BJ (cell line): ENCODE data around the gene ACVR1. TPM values are rescaled to one million over a fixed set of nuclear protein-coding genes. Genes with fewer than 3 reads are reported as not detected.

Experiments used
- CTCF ChIA-PET: fragments of 350-600 bp; formaldehyde crosslinking; extraction: SDS; loops from one replicate; lab custom pipeline; 2021; ENCODE audit warnings: antibody characterized with exemption, inconsistent platforms; lab: Yijun Ruan, JAX
- POLR2A ChIA-PET: fragments of 300-600 bp; sonication (Branson Sonifier 250); formaldehyde crosslinking; extraction: SDS; loops from one replicate; lab custom pipeline; 2021; ENCODE audit warnings: antibody characterized with exemption; lab: Charles Lee
- DNase-seq: peaks from one replicate; pipeline ENCODE4 v3.0.0-alpha.2; 2011; ENCODE audit warnings: low read depth
- H3K27me3 ChIP-seq: 2 replicates; pipeline ENCODE4 v1.6.0; 2011; ENCODE audit warnings: low read length; ENCODE audit not compliant: control insufficient read depth, insufficient read depth
- H3K36me3 ChIP-seq: 2 replicates; pipeline ENCODE4 v1.5.1; 2011; ENCODE audit warnings: low read length; ENCODE audit not compliant: control insufficient read depth, insufficient read depth
- H3K4me3 ChIP-seq: 2 replicates; pipeline ENCODE4 v1.5.1; 2011; ENCODE audit warnings: low read depth, mild to moderate bottlenecking, control low read depth, low read length
- CTCF ChIP-seq: IDR thresholded peaks from 2 replicates; pipeline ENCODE4 v1.5.1; 2011; ENCODE audit warnings: low read depth, mild to moderate bottlenecking, control low read depth, inconsistent platforms, low read length, moderate library complexity; ENCODE audit not compliant: insufficient read depth
- polyA plus RNA-seq: library from polyadenylated mRNA; depleted of rRNA; stranded (reverse); fragments of >200 nt; gene quantifications from 2 replicates; pipeline ENCODE4 v1.2.3, GENCODE V29; 2011

ACVR1 gene
- polyA plus RNA-seq, 1 experiment, result 28.5 TPM

- H3K36me3 ChIP-seq, result peaks cover 3% of the 10 kb centered on the region; the same call in 1 of the 2 replicates
- ChIA-PET CTCF (interaction anchor here (1.1 to 3.4 kb wide), 2 partner anchors 10 to 16 kb away, joined by 3 to 10 read pairs; no protein-coding TSS in a partner anchor), POLR2A (no interaction called here)
- no peak overlapping the region for H3K4me3 ChIP-seq
- no peak for DNase-seq
- H3K27me3 ChIP-seq, result no peaks in the 10 kb centered on the region
- no peak for TF ChIP-seq CTCF
These were observed 87.9 kb downstream of the ACVR1 start for GRCh38 chr2:157788201-157788600.

DNA sequence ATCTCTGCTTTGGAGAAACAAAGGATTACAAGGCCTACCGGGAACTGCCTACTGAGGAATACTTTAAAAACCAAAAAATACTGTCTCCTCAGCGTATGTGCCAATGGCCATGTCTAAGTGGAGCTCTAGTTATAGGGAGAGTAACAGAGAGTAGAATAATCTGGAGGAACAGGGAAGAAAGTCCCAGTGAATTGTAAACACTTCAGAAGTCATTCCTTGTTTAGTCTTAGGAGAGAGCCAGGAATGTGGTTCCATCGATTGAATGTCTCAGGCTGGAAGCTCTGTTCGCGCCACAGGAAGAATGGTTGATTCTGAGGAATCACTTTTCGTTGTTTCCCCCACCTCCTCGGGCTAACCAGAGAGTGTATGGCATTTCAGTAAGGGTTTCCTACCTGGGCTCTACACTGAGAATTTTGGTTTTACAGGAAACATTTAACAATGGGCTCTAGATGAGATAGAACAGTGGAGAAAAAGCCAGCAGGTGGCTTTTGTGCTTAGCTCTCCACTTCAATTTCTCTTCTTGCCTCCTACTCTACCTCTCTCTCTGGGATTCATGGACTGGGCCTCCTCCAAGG, 88.7 kb downstream of the ACVR1 start:
- no peak for TF ChIP-seq CTCF
- POLR2A ChIA-PET, result interaction anchor here (0.5 kb wide), 1 partner anchor 34 kb away, joined by 3 read pairs; no protein-coding TSS in a partner anchor
- CTCF ChIA-PET, result interaction anchor here (1.1 to 3.4 kb wide), 2 partner anchors 10 to 17 kb away, joined by 3 to 10 read pairs; no protein-coding TSS in a partner anchor
- no peak for DNase-seq
- peaks cover 3% of the 10 kb centered on the region; the same call in 1 of the 2 replicates for H3K36me3 ChIP-seq
- H3K27me3 ChIP-seq, result no peaks in the 10 kb centered on the region
- no peak overlapping the region for H3K4me3 ChIP-seq

DNA sequence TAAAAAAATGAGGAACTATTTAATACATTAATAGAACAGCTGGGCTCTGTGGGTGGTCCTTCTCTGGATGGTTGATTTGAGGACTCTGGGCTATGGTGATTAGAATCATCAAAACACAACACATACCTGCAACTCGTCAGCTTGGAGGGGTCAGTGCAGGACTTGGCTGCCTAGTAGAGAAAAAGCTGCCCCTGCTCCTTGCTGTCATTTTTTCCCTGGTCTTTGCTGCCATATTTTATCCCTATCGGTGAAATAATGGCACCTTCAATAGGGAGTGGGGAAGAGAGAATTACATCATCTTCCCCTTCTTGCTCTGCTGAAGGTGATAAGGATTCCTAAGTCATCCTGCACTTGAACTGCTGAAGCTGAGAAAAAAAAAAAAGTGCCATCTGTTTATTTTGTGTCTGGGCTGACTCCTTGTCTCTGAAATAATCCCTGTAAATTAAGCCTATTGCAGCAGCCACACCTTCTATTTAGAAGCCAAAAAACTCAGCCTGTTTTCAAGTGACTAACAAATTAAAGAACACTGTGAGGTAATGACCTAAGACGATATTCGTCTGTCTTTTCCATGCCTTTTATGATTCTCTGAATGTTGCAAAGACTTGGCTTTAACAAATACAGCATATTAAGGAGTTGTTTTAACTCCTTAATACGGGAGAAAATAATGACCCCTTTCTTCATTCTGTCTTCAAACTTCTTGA, 89.3 kb downstream of the ACVR1 start:
- no peak for TF ChIP-seq CTCF
- DNase-seq, result no peak
- Histone ChIP-seq H3K27me3 (no peaks in the 10 kb centered on the region), H3K4me3 (no peak overlapping the region), H3K36me3 (peaks cover 3% of the 10 kb centered on the region; the same call in 1 of the 2 replicates)
- CTCF ChIA-PET, result interaction anchor here (1.1 to 3.4 kb wide), 2 partner anchors 9 to 18 kb away, joined by 3 to 10 read pairs; no protein-coding TSS in a partner anchor
- POLR2A ChIA-PET, result interaction anchor here (0.5 kb wide), 1 partner anchor 34 kb away, joined by 3 read pairs; no protein-coding TSS in a partner anchor

- no peak overlapping the region for H3K4me3 ChIP-seq
- ChIA-PET CTCF (interaction anchor here (0.6 to 3.4 kb wide), 2 partner anchors 8 to 142 kb away, joined by 3 to 10 read pairs; no protein-coding TSS in a partner anchor), POLR2A (no interaction called here)
- no peak for DNase-seq
- H3K36me3 ChIP-seq, result peaks cover 2% of the 10 kb centered on the region; the same call in 1 of the 2 replicates
- TF ChIP-seq CTCF, result no peak
- H3K27me3 ChIP-seq, result no peaks in the 10 kb centered on the region
These were observed 90.1 kb downstream of the ACVR1 start for GRCh38 chr2:157785866-157786662.
